NCI-H774 (cell line): ENCODE results near the gene SEC11C.
"Not testable (repeated sequence)": the region's sequence is repeated elsewhere in the genome, so short reads cannot be mapped to it uniquely, and the experiment has no call there.

ENCODE experiments used
- DNase-seq: peaks from one replicate; lab custom pipeline; 2025; lab: John Stamatoyannopoulos, UW

Gene SEC11C

GRCh38 chr18:59139615-59140301 is at the start of gene SEC11C:
Gene SEC11C, plus strand, starts transcription at chr18:59139884. Its CDS starts 65 bp downstream, at chr18:59139949.
- DNase-seq = peak; percentile 97

GRCh38 chr18:59090966-59091603 is 48.6 kb upstream of the SEC11C start:
- no peak for DNase-seq

GRCh38 chr18:59093668-59094067 is 46.0 kb upstream of the SEC11C start:
- DNase-seq = no peak

- no peak for DNase-seq
Observed at GRCh38 chr18:59094569-59094968, 45.1 kb upstream of the SEC11C start.

GRCh38 chr18:59096098-59096789 is 43.4 kb upstream of the SEC11C start:
- peak; percentile 98 for DNase-seq

GRCh38 chr18:59101830-59102414 is 37.8 kb upstream of the SEC11C start:
- DNase-seq = no peak

GRCh38 chr18:59109375-59109774 is 30.3 kb upstream of the SEC11C start:
- DNase-seq = no peak

GRCh38 chr18:59114160-59114559 is 25.5 kb upstream of the SEC11C start:
- DNase-seq = no peak

GRCh38 chr18:59123588-59124369 is 15.9 kb upstream of the SEC11C start:
- DNase-seq = no peak

- DNase-seq = no peak
Observed at GRCh38 chr18:59124370-59124704, 15.3 kb upstream of the SEC11C start.

- DNase-seq = no peak
Observed at GRCh38 chr18:59127047-59127446, 12.6 kb upstream of the SEC11C start.

- DNase-seq = no peak
Observed at GRCh38 chr18:59129951-59130703, 9.6 kb upstream of the SEC11C start.

- DNase-seq = no peak
Observed at GRCh38 chr18:59132810-59133465, 6.7 kb upstream of the SEC11C start.

GRCh38 chr18:59139291-59139614 is 431 bp upstream of the SEC11C start:
- peak; percentile 92 for DNase-seq

GRCh38 chr18:59140302-59140885 is 710 bp downstream of the SEC11C start:
- DNase-seq = no peak

- DNase-seq = peak; percentile 89
Observed at GRCh38 chr18:59141294-59142068, 1.8 kb downstream of the SEC11C start.

- DNase-seq = no peak
Observed at GRCh38 chr18:59142274-59142673, 2.6 kb downstream of the SEC11C start.

- not testable (repeated sequence) for DNase-seq
Observed at GRCh38 chr18:59142800-59143416, 3.2 kb downstream of the SEC11C start.

GRCh38 chr18:59143441-59143840 is 3.8 kb downstream of the SEC11C start:
- no peak for DNase-seq
